ENCODE results near the gene SIRT2.
"Not testable (repeated sequence)": the region's sequence is repeated elsewhere in the genome, so short reads cannot be mapped to it uniquely, and the experiment has no call there.

SIRT2 gene

DNA sequence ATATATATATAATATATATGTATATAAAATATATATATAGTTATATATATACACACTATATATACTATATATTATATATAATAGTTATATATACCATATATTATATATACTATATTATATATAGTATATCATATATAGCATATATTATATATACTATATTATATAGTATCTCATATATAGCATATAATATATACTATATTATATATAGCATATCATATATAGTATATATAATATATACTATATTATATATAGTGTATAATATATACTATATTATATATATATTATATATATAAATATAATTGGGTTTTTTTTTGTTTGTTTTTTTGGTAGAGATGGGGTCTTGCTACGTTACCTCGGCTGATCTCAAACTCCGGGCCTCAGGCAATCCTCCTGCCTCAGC lies 38.0 kb downstream of the SIRT2 start:
- H3K4me3 ChIP-seq (ENCODE audit: low read depth in 1 of 2, low read length in 1 of 2) = no peak overlapping the region
- H3K27ac ChIP-seq = no peak overlapping the region
- TF ChIP-seq, protein P1, sequence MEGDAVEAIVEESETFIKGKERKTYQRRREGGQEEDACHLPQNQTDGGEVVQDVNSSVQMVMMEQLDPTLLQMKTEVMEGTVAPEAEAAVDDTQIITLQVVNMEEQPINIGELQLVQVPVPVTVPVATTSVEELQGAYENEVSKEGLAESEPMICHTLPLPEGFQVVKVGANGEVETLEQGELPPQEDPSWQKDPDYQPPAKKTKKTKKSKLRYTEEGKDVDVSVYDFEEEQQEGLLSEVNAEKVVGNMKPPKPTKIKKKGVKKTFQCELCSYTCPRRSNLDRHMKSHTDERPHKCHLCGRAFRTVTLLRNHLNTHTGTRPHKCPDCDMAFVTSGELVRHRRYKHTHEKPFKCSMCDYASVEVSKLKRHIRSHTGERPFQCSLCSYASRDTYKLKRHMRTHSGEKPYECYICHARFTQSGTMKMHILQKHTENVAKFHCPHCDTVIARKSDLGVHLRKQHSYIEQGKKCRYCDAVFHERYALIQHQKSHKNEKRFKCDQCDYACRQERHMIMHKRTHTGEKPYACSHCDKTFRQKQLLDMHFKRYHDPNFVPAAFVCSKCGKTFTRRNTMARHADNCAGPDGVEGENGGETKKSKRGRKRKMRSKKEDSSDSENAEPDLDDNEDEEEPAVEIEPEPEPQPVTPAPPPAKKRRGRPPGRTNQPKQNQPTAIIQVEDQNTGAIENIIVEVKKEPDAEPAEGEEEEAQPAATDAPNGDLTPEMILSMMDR (IDR thresholded peaks at IDR 0.05) = no peak
- H3K4me1 ChIP-seq (ENCODE audit: control insufficient read depth in 1 of 2, insufficient read depth in 1 of 2, low read depth in 1 of 2, low read length in 1 of 2) = peaks cover 0 to 3% of the 10 kb centered on the region in 2 experiments
- H3K36me3 ChIP-seq = no peaks in the 10 kb centered on the region
- H3K9me3 ChIP-seq = no peaks in the 10 kb centered on the region
- H3K27me3 ChIP-seq = peaks cover 46% of the 10 kb centered on the region

DNA sequence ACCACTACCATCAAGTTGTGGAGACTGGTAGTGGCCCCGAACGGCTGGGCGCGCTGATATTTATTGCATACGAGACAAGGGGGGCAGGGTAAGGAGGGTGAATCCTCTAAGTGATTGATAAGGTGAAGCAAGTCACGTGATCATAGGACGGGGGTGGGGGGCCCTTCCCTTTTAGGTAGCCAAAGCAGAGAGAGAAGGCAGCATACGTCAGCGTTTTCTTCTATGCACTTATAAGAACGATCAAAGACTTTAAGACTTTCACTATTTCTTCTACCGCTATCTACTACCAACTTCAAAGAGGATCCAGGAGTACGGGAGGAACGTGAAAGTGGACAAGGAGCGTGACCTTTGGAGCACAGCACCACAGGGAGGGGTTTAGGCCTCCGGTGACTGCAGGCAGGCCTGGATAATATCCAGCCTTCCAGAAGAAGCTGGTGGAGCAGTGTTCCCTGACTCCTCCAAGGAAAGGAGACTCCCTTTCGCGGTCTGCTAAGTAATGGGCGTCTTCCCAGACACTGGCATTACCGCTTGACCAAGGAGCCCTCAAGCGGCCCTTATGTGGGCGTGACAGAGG lies 39.7 kb downstream of the SIRT2 start:
- not testable (repeated sequence) for H3K4me3 ChIP-seq (ENCODE audit: low read depth in 1 of 2, low read length in 1 of 2); H3K27ac ChIP-seq; H3K36me3 ChIP-seq; H3K4me1 ChIP-seq (ENCODE audit: control insufficient read depth in 1 of 2, insufficient read depth in 1 of 2, low read depth in 1 of 2, low read length in 1 of 2); H3K9me3 ChIP-seq
- H3K27me3 ChIP-seq = peaks cover 52% of the 10 kb centered on the region

DNA sequence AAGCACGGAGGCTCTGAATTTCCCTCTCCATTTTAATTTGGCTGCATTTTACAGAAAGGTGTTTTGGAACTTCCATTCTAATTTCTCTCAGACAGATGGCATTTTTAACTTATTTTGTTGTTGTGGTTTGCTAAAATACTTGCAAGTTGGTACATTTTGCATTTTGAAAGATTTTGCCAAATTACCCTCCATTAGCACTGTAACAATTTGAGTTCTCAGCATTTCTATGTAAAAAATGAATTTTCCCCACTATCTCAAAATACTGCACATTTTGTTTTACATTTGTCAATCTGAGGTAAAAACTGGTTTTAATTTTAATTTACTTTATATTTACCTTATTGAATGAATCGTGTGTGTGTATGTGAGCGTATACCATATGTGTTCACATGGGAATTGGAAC lies 42.6 kb downstream of the SIRT2 start:
- Histone ChIP-seq H3K27ac (no peak overlapping the region), H3K27me3 (peaks cover 43% of the 10 kb centered on the region), H3K36me3 (no peaks in the 10 kb centered on the region), H3K4me3 (ENCODE audit: low read depth in 1 of 2, low read length in 1 of 2) (no peak overlapping the region), H3K4me1 (ENCODE audit: control insufficient read depth in 1 of 2, insufficient read depth in 1 of 2, low read depth in 1 of 2, low read length in 1 of 2) (peaks cover 6 to 9% of the 10 kb centered on the region in 2 experiments), H3K9me3 (no peaks in the 10 kb centered on the region)
- TF ChIP-seq, protein P1 (IDR thresholded peaks at IDR 0.05) = no peak

GRCh38 chr19:38855751-38856150 lies 43.7 kb downstream of the SIRT2 start:
- peaks cover 41% of the 10 kb centered on the region for H3K27me3 ChIP-seq
- not testable (repeated sequence) for H3K4me3 ChIP-seq (ENCODE audit: low read depth in 1 of 2, low read length in 1 of 2); H3K27ac ChIP-seq; H3K36me3 ChIP-seq; H3K9me3 ChIP-seq
- peaks cover 15 to 18% of the 10 kb centered on the region in 2 experiments for H3K4me1 ChIP-seq (ENCODE audit: control insufficient read depth in 1 of 2, insufficient read depth in 1 of 2, low read depth in 1 of 2, low read length in 1 of 2)

- not testable (repeated sequence) for H3K36me3 ChIP-seq; H3K9me3 ChIP-seq; H3K27ac ChIP-seq; H3K4me3 ChIP-seq (ENCODE audit: low read depth in 1 of 2, low read length in 1 of 2)
- Histone ChIP-seq H3K27me3 (peaks cover 40% of the 10 kb centered on the region), H3K4me1 (ENCODE audit: control insufficient read depth in 1 of 2, insufficient read depth in 1 of 2, low read depth in 1 of 2, low read length in 1 of 2) (peaks cover 16 to 19% of the 10 kb centered on the region in 2 experiments)
Observed at GRCh38 chr19:38854961-38855360, 44.5 kb downstream of the SIRT2 start.

- Histone ChIP-seq H3K4me3 (ENCODE audit: low read depth in 1 of 2, low read length in 1 of 2) (peak overlapping the region in 1 of 2 experiments; percentile 80), H3K36me3 (no peaks in the 10 kb centered on the region), H3K4me1 (ENCODE audit: control insufficient read depth in 1 of 2, insufficient read depth in 1 of 2, low read depth in 1 of 2, low read length in 1 of 2) (peaks cover 27 to 29% of the 10 kb centered on the region in 2 experiments), H3K27ac (no peak overlapping the region), H3K9me3 (no peaks in the 10 kb centered on the region), H3K27me3 (peaks cover 25% of the 10 kb centered on the region)
- TF ChIP-seq, protein P1 (IDR thresholded peaks at IDR 0.05) = no peak
Observed at GRCh38 chr19:38853214-38853613, 46.2 kb downstream of the SIRT2 start.

- TF ChIP-seq, protein P1 (IDR thresholded peaks at IDR 0.05) = no peak
Observed at GRCh38 chr19:38852231-38853044, 47.0 kb downstream of the SIRT2 start.

More at GRCh38 chr19:38852231-38853044, 47.0 kb downstream of the SIRT2 start:
- Histone ChIP-seq H3K9me3 (no peaks in the 10 kb centered on the region), H3K27ac (peak overlapping the region; percentile 100), H3K36me3 (peaks cover 6% of the 10 kb centered on the region), H3K4me1 (ENCODE audit: control insufficient read depth in 1 of 2, insufficient read depth in 1 of 2, low read depth in 1 of 2, low read length in 1 of 2) (peaks cover 34% of the 10 kb centered on the region in 2 experiments), H3K4me3 (ENCODE audit: low read depth in 1 of 2, low read length in 1 of 2) (peak overlapping the region; percentile 80 to 90), H3K27me3 (peaks cover 17% of the 10 kb centered on the region)

Data from neutrophil (primary cell).